Upper lobe of right lung (tissue), 1 donor: ENCODE results near the gene PKP3. TPM values are rescaled to one million over a fixed set of nuclear protein-coding genes. Genes with fewer than 3 reads are reported as not detected.
"Not testable (repeated sequence)": the region's sequence is repeated elsewhere in the genome, so short reads cannot be mapped to it uniquely, and the experiment has no call there.

Source experiments
- ATAC-seq: fragments of 200-7000 bp; cut with Tn5 transposase; one replicate; pipeline ENCODE4 v1.9.1; 2020; ENCODE audit warnings: mild to moderate bottlenecking, moderate library complexity
- DNase-seq: peaks from one replicate; pipeline ENCODE4 v3.0.0-alpha.2; 2020
- H3K27ac ChIP-seq: fragments of 200-600 bp; one replicate; pipeline ENCODE4 v1.8.0; 2022
- H3K27me3 ChIP-seq: fragments of 200-600 bp; one replicate; pipeline ENCODE4 v1.8.0; 2022; ENCODE audit warnings: mild to moderate bottlenecking
- H3K36me3 ChIP-seq: fragments of 200-600 bp; one replicate; pipeline ENCODE4 v1.8.0; 2022
- H3K4me1 ChIP-seq: fragments of 200-600 bp; one replicate; pipeline ENCODE4 v1.8.0; 2022
- H3K4me3 ChIP-seq: fragments of 200-600 bp; one replicate; pipeline ENCODE4 v1.8.0; 2022; ENCODE audit warnings: mild to moderate bottlenecking
- H3K9me3 ChIP-seq: fragments of 200-600 bp; one replicate; pipeline ENCODE4 v1.8.0; 2022
- intact Hi-C: fragments of 100-400 bp; cut with DNase I; formaldehyde crosslinking; loops from one replicate; pipeline ENCODE4 v1.11.0; 2022
- long read RNA-seq: library from polyadenylated mRNA; unstranded; transcript quantifications from one replicate; pipeline ENCODE4 v2.0.0, GENCODE V29; 2021
- total RNA-seq: library from RNA; stranded (reverse); fragmentation: NEBNext Ultra II Directional; extraction: Animal tissue kit (Norgen Biotek cat#: 25700); gene quantifications from one replicate; pipeline ENCODE4 v1.2.1, GENCODE V29; 2021
- TF ChIP-seq, protein P1 (sequence below): fragments of 200-600 bp; IDR thresholded peaks from one replicate; pipeline ENCODE4 v1.8.0; 2022; ENCODE audit warnings: antibody characterized with exemption
- donor health status: DM: no; HTN: yes; CAD: no; lungs with severe emphysema.

The PKP3 gene, protein sequence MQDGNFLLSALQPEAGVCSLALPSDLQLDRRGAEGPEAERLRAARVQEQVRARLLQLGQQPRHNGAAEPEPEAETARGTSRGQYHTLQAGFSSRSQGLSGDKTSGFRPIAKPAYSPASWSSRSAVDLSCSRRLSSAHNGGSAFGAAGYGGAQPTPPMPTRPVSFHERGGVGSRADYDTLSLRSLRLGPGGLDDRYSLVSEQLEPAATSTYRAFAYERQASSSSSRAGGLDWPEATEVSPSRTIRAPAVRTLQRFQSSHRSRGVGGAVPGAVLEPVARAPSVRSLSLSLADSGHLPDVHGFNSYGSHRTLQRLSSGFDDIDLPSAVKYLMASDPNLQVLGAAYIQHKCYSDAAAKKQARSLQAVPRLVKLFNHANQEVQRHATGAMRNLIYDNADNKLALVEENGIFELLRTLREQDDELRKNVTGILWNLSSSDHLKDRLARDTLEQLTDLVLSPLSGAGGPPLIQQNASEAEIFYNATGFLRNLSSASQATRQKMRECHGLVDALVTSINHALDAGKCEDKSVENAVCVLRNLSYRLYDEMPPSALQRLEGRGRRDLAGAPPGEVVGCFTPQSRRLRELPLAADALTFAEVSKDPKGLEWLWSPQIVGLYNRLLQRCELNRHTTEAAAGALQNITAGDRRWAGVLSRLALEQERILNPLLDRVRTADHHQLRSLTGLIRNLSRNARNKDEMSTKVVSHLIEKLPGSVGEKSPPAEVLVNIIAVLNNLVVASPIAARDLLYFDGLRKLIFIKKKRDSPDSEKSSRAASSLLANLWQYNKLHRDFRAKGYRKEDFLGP
- 40.4 TPM for total RNA-seq
- long read RNA-seq, transcript PKP3-201 (13 exons, 2,809 nt), result major isoform, 115 of 163 reads
- long read RNA-seq, partial matches to known transcripts, result 21 of 163 reads
- long read RNA-seq, other reads (novel, unspliced or antisense), result 27 of 163 reads

GRCh38 chr11:394034-394857 is at the start of gene PKP3:
PKP3 (plus strand) TSS chr11:394209; CDS start chr11:394293, 84 bp downstream.
- Histone ChIP-seq H3K4me1 (peaks cover 3% of the 10 kb centered on the region), H3K9me3 (no peaks in the 10 kb centered on the region), H3K36me3 (no peaks in the 10 kb centered on the region), H3K27me3 (no peaks in the 10 kb centered on the region), H3K27ac (peak within 1 kb of the TSS; percentile 65), H3K4me3 (peak within 1 kb of the TSS; percentile 48)
- peak; percentile 89 for ATAC-seq
- TF ChIP-seq, protein P1, sequence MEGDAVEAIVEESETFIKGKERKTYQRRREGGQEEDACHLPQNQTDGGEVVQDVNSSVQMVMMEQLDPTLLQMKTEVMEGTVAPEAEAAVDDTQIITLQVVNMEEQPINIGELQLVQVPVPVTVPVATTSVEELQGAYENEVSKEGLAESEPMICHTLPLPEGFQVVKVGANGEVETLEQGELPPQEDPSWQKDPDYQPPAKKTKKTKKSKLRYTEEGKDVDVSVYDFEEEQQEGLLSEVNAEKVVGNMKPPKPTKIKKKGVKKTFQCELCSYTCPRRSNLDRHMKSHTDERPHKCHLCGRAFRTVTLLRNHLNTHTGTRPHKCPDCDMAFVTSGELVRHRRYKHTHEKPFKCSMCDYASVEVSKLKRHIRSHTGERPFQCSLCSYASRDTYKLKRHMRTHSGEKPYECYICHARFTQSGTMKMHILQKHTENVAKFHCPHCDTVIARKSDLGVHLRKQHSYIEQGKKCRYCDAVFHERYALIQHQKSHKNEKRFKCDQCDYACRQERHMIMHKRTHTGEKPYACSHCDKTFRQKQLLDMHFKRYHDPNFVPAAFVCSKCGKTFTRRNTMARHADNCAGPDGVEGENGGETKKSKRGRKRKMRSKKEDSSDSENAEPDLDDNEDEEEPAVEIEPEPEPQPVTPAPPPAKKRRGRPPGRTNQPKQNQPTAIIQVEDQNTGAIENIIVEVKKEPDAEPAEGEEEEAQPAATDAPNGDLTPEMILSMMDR, result no peak
- intact Hi-C loops, result no loop called here
- peak; percentile 94 for DNase-seq

- Histone ChIP-seq H3K36me3 (no peaks in the 10 kb centered on the region), H3K9me3 (no peaks in the 10 kb centered on the region), H3K4me1 (peaks cover 6% of the 10 kb centered on the region), H3K4me3 (no peak overlapping the region), H3K27ac (no peak overlapping the region), H3K27me3 (no peaks in the 10 kb centered on the region)
- DNase-seq, result no peak
- no peak for ATAC-seq
- TF ChIP-seq, protein P1, result no peak
- intact Hi-C loops, result no loop called here
Observed at GRCh38 chr11:344836-345578, 49.0 kb upstream of the PKP3 start.

GRCh38 chr11:346529-346928 is 47.5 kb upstream of the PKP3 start:
- DNase-seq (peak; percentile 25), ATAC-seq (no peak)

DNA sequence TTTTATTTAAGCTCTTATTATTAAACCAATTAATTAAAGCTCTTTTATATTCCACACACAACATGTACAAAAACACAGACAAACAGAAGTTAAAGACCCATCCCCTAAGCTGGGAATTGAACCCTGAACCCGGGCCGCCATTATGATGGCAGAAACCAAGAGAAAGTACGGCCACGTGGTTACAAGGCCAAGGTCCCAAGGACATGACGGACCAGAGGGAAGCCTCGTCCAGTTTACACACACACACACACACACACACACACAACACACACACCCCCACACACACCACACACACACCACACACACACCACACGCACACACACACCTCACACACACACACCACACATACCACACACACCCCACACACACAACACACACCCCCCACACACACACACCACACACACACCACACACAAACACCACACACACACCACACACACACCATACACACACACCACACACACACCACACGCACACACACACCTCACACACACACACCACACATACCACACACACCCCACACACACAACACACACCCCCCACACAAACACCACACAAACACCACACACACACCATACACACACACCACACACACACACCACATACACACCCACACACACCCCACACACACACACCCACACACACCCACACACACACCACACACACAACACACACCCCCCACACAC is 44.6 kb upstream of the PKP3 start:
- H3K9me3 ChIP-seq, intact Hi-C loops, ATAC-seq, H3K27ac ChIP-seq, H3K27me3 ChIP-seq, H3K36me3 ChIP-seq, H3K4me3 ChIP-seq: not testable (repeated sequence)
- DNase-seq, result peak; percentile 3
- peaks cover 19% of the 10 kb centered on the region for H3K4me1 ChIP-seq

More at GRCh38 chr11:346529-346928, 47.5 kb upstream of the PKP3 start:
- intact Hi-C loops, result no loop called here
- Histone ChIP-seq H3K27me3 (no peaks in the 10 kb centered on the region), H3K4me1 (peaks cover 6% of the 10 kb centered on the region), H3K27ac (no peak overlapping the region), H3K9me3 (no peaks in the 10 kb centered on the region), H3K4me3 (no peak overlapping the region), H3K36me3 (no peaks in the 10 kb centered on the region)
- TF ChIP-seq, protein P1, result no peak

- H3K9me3 ChIP-seq, H3K27me3 ChIP-seq, intact Hi-C loops, H3K36me3 ChIP-seq, ATAC-seq, H3K4me3 ChIP-seq, H3K27ac ChIP-seq: not testable (repeated sequence)
- DNase-seq, result peak; percentile 29
- peaks cover 24% of the 10 kb centered on the region for H3K4me1 ChIP-seq
Observed at GRCh38 chr11:350033-350722, 43.8 kb upstream of the PKP3 start.
